Activated T-cell treated with anti-CD3 and anti-CD28 coated beads, Interleukin-2, amount 50 U/mL, for 24 hours (primary cell): Measurements from ENCODE around the gene SPG7.
"Not testable (repeated sequence)": the region's sequence is repeated elsewhere in the genome, so short reads cannot be mapped to it uniquely, and the experiment has no call there.

Experiments used
- DNase-seq: peaks from one replicate; pipeline ENCODE4 v3.0.0-alpha.2; 2020
- H3K27ac Mint-ChIP-seq: 2 replicates; pipeline ENCODE4 v1.8.0; 2020; ENCODE audit warnings: mild to moderate bottlenecking, mixed read lengths
- H3K27me3 Mint-ChIP-seq: 2 replicates; pipeline ENCODE4 v1.8.0; 2020; ENCODE audit warnings: mixed read lengths
- H3K36me3 Mint-ChIP-seq: 2 replicates; pipeline ENCODE4 v1.8.0; 2020; ENCODE audit warnings: low read depth, mixed read lengths
- H3K4me1 Mint-ChIP-seq: 2 replicates; pipeline ENCODE4 v1.8.0; 2020; ENCODE audit warnings: low read depth, mixed read lengths
- H3K4me3 Mint-ChIP-seq: 2 replicates; pipeline ENCODE4 v1.8.0; 2020; ENCODE audit warnings: mild to moderate bottlenecking, moderate library complexity, mixed read lengths
- H3K9me3 Mint-ChIP-seq: 2 replicates; pipeline ENCODE4 v1.8.0; 2020; ENCODE audit warnings: mixed read lengths

SPG7 gene

DNA sequence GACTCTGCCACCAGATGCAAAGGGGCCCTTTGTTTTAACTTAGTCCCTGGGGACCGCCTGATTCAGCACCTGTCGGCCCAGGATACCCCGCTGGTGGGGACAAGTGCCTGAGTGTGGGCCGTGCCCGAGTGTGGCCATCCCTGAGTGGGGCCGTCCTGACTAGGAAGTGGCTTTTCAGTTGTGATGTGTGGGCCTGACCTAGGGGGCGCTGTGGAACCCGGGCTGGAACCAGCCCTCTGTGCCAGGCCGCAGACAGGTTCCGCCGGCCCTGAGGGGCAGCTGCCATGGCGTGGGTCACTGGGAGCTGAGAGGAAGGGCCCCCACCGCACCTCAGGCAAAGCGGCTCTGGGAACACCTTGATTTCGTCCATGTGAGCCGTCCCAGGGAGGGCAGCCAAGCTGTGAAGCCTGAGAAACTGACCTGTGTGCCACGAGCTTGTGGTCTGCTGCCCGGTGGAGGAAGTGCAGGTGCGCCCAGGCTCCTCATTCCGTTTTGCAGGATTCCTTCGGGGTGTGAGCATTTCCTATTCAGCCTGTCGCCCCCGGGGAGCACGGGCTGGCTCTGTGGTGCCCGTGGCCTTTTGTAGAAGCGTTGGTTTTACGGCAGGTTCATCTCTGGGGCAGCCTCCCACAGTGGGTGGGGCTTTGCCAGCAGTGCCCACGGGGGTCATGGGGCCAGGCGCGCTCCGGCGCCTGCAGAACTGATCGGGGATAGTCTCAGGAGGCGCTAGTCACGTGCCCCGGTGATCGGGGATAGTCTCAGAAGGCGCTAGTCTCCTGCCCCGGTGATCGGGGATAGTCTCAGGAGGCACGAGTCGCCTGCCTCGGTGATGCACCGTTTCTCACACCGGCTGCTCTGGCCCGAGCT, 57.5 kb downstream of the SPG7 start:
- peak; percentile 81 for DNase-seq
- peaks cover 47% of the 10 kb centered on the region for H3K4me1 Mint-ChIP-seq
- H3K9me3 Mint-ChIP-seq = no peaks in the 10 kb centered on the region
- H3K4me3 Mint-ChIP-seq = peak overlapping the region; percentile 97
- no peaks in the 10 kb centered on the region for H3K27me3 Mint-ChIP-seq
- H3K36me3 Mint-ChIP-seq = peaks cover 51% of the 10 kb centered on the region
- H3K27ac Mint-ChIP-seq = peak overlapping the region; percentile 96

DNA sequence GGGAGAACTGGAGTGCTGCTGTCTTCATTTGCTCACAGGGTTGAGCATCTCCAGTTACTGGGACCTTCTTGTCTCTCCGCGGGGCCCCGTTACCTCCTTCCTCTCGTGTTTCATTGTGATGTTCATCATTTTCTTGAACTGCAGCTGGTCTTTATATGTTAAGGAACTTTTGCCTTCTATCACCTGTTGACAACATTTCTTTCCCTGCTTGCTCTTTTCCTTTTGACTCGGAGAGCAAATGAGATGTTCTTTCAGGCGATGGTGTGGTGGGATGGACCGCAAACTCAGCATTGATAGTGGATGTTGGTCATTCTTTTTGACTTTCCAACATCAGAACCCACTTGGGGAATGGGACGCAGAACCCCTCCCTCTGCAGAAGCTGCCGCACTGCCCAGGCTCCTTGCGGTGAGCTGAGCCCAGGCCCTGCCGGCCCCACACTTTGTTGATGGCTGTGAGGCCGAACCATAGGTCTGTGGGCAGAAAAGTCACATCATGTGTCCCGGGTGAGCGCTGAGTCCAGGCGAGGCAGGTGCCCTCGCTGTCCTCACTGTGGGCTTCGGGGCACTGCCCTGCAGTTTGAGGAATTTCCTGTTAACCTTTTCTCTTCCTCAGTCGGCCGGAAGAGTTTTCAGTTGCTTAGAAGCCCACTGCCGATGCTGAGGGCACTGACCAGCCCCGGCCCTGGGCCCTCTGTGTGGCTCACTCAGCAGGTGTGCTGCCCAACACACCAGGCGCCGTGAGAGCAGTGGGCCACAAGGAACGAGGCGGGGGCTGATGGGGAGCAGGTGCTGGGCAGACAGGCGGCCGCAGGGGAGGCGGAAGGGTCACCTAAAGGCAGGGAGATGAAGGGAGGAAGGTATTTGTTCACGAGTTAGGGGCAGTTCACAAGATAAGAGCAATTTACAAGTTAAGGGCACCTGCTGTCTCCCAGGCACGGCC, 59.7 kb downstream of the SPG7 start:
- Mint-ChIP-seq H3K9me3 (no peaks in the 10 kb centered on the region), H3K4me1 (peaks cover 40% of the 10 kb centered on the region), H3K27me3 (peaks cover 11% of the 10 kb centered on the region), H3K36me3 (peaks cover 32% of the 10 kb centered on the region), H3K27ac (peak overlapping the region; percentile 50), H3K4me3 (no peak overlapping the region)
- DNase-seq = no peak

DNA sequence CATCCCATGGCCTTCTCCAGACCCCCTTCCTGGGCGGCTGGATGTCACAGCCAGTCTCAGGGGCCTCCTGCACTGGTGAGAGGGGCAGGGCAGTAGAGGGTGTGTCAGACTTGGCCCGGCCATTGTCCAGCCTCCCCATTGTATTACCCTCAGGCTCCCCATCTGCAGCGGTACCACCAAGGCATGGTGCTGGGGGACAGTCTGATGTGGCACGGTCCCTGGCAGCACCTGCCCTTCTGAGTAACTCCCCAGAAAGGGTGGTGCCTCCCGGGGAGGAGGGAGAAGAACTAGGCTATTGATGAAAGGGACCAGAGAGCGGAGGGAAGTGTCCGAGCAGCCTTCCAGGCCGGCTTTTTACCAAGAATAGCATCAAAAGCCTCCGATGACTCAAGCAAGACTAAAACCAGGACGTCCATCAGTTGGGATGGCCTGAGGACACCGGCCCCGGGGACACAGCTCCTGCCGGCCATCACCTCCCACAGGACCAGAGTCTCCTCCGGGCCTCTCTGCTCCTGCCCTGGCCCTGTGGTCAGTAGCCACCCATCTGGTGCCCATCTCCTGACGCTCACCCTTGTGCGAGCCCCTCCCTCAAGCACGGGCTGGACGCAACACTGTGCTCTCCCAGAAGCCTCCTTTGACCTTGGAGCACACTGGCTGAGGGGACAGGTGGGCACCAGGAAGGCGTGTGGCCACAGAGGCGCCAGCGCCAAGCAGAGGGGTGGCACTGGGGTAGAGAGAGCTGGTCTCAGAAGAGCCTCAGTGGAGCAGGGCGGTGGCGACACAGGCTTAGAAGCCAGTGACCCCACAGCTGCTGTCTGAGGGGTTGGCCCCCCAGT, 61.5 kb downstream of the SPG7 start:
- peaks cover 14% of the 10 kb centered on the region for H3K36me3 Mint-ChIP-seq
- no peaks in the 10 kb centered on the region for H3K9me3 Mint-ChIP-seq
- no peak for DNase-seq
- H3K27me3 Mint-ChIP-seq = peaks cover 23% of the 10 kb centered on the region
- peak overlapping the region; percentile 88 for H3K27ac Mint-ChIP-seq
- H3K4me1 Mint-ChIP-seq = peaks cover 26% of the 10 kb centered on the region
- no peak overlapping the region for H3K4me3 Mint-ChIP-seq

DNA sequence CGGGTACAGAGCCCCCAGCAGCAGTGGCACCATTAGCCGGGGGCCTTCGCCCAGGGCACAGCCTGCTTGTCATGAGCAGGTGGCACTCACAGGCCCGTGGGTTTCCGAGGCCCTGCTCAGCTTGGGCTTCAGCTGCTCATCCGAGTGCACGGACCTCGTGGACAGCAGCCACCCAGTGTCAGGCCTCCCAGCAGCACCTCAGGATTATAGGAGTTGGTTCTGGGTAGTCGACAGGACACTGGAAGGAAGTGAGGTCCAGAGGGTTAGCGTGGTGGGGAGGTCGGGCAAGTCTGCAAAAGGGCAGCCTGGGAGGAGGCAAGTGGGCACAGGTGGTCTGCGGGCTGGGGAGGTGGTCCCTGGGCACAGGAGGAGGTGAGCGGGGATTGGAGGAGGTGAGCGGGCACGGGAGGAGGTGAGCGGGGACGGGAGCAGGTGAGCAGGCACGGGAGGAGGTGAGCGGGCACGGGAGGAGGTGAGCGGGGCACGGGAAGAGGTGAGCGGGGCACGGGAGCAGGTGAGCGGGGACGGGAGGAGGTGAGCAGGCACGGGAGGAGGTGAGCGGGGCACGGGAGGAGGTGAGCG, 62.2 kb downstream of the SPG7 start:
- H3K4me3 Mint-ChIP-seq = peak overlapping the region; percentile 33
- DNase-seq = no peak
- peaks cover 7% of the 10 kb centered on the region for H3K36me3 Mint-ChIP-seq
- H3K27me3 Mint-ChIP-seq = peaks cover 23% of the 10 kb centered on the region
- peaks cover 21% of the 10 kb centered on the region for H3K4me1 Mint-ChIP-seq
- no peaks in the 10 kb centered on the region for H3K9me3 Mint-ChIP-seq
- peak overlapping the region; percentile 88 for H3K27ac Mint-ChIP-seq

DNA sequence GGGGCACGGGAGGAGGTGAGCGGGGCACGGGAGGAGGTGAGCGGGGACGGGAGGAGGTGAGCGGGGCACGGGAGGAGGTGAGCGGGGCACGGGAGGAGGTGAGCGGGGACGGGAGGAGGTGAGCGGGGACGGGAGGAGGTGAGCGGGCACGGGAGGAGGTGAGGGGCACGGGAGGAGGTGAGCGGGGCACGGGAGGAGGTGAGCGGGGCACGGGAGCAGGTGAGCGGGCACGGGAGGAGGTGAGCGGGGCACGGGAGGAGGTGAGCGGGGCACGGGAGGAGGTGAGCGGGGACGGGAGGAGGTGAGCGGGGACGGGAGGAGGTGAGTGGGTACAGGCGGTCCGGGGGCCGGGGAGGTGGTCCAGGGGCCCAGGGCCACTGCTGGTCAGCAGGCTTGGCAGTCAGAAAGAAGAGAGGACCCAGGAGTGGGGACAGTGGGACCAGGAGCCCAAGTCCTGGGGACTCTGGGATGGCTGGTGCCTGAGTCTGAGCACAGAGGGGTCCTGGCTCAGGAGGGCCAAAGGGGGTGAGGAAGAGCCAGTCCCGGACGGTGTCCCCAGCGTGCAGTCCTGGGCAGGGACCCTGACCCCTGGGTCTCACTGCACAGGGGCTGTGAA, 62.9 kb downstream of the SPG7 start:
- H3K36me3 Mint-ChIP-seq = not testable (repeated sequence)

DNA sequence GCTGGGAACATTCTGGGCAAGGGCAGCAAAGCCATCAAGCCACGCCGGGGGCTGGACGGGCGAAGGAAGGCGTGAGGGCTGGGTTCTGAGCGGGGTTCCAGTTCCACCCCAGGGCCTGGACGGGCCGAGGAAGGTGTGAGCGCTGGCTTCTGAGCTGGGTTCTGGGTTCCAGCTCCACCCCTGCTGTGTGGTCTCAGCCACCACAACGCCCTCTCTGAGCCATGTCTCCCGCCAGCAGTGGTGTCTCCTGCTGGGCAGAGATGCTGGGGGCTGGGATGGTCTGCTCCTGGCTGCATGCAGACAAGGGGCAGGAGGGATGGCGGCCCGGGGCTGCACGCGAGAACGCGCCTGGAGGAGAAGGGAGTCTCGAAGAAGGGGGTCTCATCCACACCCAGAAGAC, 63.4 kb downstream of the SPG7 start:
- Mint-ChIP-seq H3K36me3 (no peaks in the 10 kb centered on the region), H3K4me3 (no peak overlapping the region)

More for the DNA sequence above, 62.9 kb downstream of the SPG7 start:
- DNase-seq, H3K4me3 Mint-ChIP-seq, H3K9me3 Mint-ChIP-seq: not testable (repeated sequence)
- peaks cover 23% of the 10 kb centered on the region for H3K27me3 Mint-ChIP-seq
- peak overlapping the region; percentile 70 for H3K27ac Mint-ChIP-seq
- peaks cover 14% of the 10 kb centered on the region for H3K4me1 Mint-ChIP-seq

DNA sequence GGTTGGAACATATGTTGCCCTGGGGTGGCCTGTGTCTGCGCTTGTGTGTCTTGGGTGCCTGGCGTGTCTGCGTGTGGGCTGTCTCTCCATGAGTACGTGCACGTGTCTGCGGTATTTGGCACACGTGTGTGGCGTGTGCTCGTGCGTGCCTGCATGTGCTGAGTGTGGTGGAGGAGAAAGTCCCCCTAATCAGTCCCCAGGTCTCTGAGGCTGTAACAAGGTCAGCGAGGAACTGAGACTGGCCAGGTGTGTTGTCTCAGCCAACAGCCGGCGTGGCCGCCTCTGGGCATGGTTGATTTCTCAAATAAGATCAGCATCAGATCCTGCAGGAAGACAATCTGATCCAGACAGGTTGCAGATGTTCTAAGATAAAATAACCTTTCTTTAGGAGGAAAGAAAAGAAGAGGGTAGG, 63.9 kb downstream of the SPG7 start:
- peaks cover 11% of the 10 kb centered on the region for H3K4me1 Mint-ChIP-seq
- no peak for DNase-seq
- no peaks in the 10 kb centered on the region for H3K9me3 Mint-ChIP-seq
- peak overlapping the region; percentile 70 for H3K27ac Mint-ChIP-seq
- no peaks in the 10 kb centered on the region for H3K36me3 Mint-ChIP-seq
- peaks cover 24% of the 10 kb centered on the region for H3K27me3 Mint-ChIP-seq
- no peak overlapping the region for H3K4me3 Mint-ChIP-seq

More for the DNA sequence above, 63.4 kb downstream of the SPG7 start:
- Mint-ChIP-seq H3K9me3 (no peaks in the 10 kb centered on the region), H3K27ac (peak overlapping the region; percentile 70), H3K27me3 (peaks cover 23% of the 10 kb centered on the region), H3K4me1 (peaks cover 11% of the 10 kb centered on the region)
- no peak for DNase-seq

DNA sequence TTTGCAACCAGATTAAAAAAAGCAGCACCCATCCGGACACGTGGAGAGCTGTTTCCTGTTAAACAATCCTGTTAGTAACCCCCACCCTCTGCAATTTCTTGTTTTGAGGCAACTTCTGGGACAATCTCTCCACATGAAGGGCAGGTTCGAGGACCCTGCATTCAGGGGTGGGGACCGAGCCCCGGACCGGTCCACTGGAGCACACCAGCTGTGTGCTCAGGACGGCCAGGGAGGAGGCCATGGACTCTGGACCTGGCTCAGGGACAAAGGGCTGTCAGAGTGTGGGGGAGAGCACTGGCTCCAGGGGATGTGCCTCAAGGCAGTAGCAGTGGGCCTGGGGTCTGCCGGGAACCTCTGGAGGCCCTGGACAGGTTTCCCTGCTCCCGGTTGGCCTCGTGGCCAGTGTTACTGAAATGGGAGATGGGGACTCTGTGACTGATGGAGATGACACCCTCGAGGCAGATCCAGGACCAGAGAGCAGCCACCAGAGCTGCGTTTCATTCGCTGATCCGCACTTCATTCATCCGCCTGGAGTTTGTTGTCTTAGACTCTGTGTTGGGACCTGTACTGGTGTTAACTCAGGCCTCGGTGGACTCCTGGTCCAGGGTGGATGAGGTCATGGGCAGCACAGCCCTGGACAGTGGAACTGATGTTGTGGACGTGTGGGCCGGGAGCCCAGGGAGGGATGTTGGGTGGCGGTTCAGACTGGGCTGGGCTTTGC, 64.4 kb downstream of the SPG7 start:
- peak overlapping the region; percentile 76 for H3K27ac Mint-ChIP-seq
- H3K9me3 Mint-ChIP-seq = no peaks in the 10 kb centered on the region
- no peak overlapping the region for H3K4me3 Mint-ChIP-seq
- peaks cover 29% of the 10 kb centered on the region for H3K27me3 Mint-ChIP-seq
- no peak for DNase-seq
- peaks cover 11% of the 10 kb centered on the region for H3K4me1 Mint-ChIP-seq
- H3K36me3 Mint-ChIP-seq = no peaks in the 10 kb centered on the region

DNA sequence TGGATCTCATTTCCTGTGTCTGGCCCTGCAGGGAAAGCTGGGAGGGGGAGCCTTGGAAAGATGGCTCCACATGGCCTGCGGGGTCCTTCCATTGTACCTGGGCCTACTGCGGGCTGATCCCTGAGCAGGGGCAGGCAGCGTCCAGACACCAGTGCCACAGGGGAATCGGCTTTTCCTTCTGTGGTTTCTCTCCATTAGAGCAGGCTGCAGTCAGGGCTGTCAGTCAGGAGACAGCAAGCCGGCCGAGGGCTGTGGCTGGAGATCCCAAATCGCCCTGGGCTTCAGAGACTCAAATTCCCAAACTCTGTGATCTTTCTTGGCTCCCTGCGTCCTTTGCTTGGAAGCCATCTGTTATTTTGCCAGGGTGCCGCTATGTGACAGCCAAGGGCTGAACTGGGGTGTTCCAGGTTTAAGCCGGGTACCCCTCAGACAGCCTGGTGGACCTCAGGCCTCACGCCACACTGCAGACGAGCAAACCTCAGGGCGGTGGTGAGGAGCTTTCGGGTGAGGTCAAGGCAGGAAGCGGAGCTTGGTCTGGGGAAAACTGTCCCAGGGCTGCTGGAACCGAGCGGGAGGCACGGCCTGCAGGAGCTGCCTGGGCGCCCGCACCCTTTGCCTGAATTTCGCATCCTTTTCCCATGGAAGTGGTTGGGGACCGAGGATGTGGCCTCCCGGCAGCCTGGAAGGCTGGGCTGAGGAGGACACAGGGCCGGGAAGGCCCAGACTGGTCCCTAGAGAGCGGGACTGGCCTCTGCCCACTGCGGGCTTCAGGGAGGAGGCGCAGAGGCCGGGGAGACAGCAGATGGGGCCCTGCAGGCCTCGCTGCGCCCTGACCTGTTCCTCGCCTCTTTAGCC, 65.8 kb downstream of the SPG7 start:
- Mint-ChIP-seq H3K4me1 (peaks cover 11% of the 10 kb centered on the region), H3K27me3 (peaks cover 29% of the 10 kb centered on the region), H3K9me3 (no peaks in the 10 kb centered on the region), H3K36me3 (peaks cover 3% of the 10 kb centered on the region), H3K27ac (no peak overlapping the region), H3K4me3 (peak overlapping the region; percentile 18)
- no peak for DNase-seq

DNA sequence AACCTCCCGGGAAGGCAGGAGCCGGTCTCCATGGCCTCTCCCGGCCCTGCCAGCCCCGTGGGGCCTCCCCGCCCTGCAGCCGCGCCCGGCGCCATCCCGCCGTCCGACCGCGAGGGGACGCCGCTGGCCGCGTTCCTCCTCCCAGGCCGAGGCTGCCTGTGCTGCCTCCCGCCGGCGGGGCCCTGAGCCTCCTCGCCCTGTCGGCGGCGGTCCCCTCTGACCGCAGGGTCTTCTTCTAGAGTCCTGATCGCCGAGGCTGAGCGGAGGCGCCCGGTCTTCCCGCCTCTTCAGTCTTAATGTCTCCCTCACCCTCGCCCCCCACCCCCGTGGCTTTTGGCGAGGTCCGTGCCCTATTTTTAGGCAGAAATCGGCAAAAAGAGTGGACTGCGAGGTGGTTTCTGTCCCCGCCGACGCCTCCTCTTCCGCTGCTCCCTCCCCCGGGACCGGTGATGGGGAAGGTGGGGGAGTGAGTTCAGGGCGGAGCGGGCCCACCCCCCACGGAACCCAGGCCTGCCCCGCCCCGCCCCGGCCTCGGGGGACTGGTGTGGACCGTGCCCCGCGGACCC, 66.6 kb downstream of the SPG7 start:
- Mint-ChIP-seq H3K36me3 (peaks cover 3% of the 10 kb centered on the region), H3K27ac (peak overlapping the region; percentile 57), H3K27me3 (peaks cover 29% of the 10 kb centered on the region), H3K4me3 (peak overlapping the region; percentile 48), H3K4me1 (peaks cover 11% of the 10 kb centered on the region), H3K9me3 (no peaks in the 10 kb centered on the region)
- DNase-seq = peak; percentile 77

DNA sequence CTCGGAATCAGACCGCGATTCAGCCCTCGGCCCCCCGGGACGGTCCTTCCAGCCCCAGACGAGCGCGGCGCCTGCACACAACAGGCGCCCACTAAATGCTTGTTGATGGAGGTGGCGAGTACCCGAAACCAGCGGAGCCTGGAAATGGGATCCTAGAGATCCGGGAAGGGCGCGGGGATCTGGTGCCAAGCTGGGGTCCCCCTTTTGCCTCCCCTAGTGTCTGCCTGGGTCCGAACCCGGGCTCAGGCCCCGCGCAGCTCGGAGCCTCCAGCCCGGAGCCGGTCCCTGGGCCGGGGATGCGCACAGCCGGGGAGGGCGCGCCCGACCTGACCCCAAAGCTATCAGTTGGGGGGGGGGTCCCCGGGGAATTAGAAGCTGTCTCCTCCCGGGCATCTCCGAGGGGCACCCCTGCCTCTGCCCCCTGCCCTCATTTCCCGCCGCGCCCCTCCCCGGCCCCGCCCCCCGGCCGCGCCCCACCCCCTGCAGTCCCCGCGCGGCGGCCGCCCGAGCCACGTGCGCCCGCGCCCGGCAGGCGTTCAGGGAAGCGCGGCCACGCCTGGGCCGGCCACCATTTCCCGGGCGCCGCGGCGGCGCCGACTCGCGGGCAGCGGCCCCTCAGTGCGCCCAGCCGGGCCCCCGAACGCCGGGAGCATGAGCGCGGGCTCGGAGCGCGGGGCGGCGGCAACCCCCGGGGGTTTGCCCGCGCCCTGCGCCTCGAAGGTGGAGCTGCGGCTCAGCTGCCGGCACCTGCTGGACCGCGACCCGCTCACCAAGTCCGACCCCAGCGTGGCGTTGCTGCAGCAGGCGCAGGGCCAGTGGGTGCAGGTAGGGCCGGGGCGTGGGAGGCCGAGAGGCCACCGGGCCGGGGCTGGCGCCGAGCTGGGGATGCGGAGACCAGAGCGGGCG, 67.3 kb downstream of the SPG7 start, which contains the start of gene CPNE7:
Gene CPNE7, plus strand, starts transcription at position 512 of the 906 bp plus-strand sequence. Its CDS starts 140 bp downstream, at position 652.
- Mint-ChIP-seq H3K4me1 (peaks cover 11% of the 10 kb centered on the region), H3K27me3 (peaks cover 29% of the 10 kb centered on the region), H3K36me3 (peaks cover 3% of the 10 kb centered on the region), H3K4me3 (peak within 1 kb of the TSS; percentile 48), H3K9me3 (no peaks in the 10 kb centered on the region), H3K27ac (peak within 1 kb of the TSS; percentile 57)
- DNase-seq = peak; percentile 62
